HepG2 (cell line): ENCODE results near the gene KCNT1.

Experiments used
- POLR2A ChIP-seq, 2 experiments: IDR thresholded peaks; 2 replicates each; pipeline ENCODE4 v1.6.1; 2011; ENCODE audit warnings: low read depth in 2 of 2, low read length in 2 of 2, mild to moderate bottlenecking in 1 of 2, moderate library complexity in 1 of 2; ENCODE audit not compliant: insufficient read depth in 1 of 2
- SETDB1 ChIP-seq: sonication (generic); formaldehyde crosslinking; IDR thresholded peaks from 2 replicates; pipeline ENCODE4 v1.5.1; 2020; ENCODE audit warnings: missing genetic modification reagents, mild to moderate bottlenecking, borderline replicate concordance
- SP2 ChIP-seq: sonication (generic); formaldehyde crosslinking; IDR thresholded peaks from 2 replicates; pipeline ENCODE4 v1.5.1; 2020; ENCODE audit warnings: mild to moderate bottlenecking, missing genetic modification reagents
- TAF1 ChIP-seq: sonication (generic); formaldehyde crosslinking; IDR thresholded peaks from 2 replicates; pipeline ENCODE4 v1.4.0; 2020; ENCODE audit warnings: missing genetic modification reagents
- ZNF264 ChIP-seq: sonication (generic); formaldehyde crosslinking; IDR thresholded peaks from 2 replicates; pipeline ENCODE4 v1.4.0; 2020; ENCODE audit warnings: missing genetic modification reagents

- TF ChIP-seq TAF1 (CRISPR knock-in tag), result no peak
- no peak for TF ChIP-seq SP2 (CRISPR knock-in tag)
- TF ChIP-seq ZNF264 (CRISPR knock-in tag), result no peak
- no peak for TF ChIP-seq POLR2A (IDR thresholded peaks at IDR 0.05; ENCODE audit: insufficient read depth in 1 of 2, low read depth in 2 of 2, low read length in 2 of 2)
- TF ChIP-seq SETDB1 (CRISPR knock-in tag), result no peak
These were observed 49.5 kb downstream of the KCNT1 start for GRCh38 chr9:135751501-135751900.
